Testis (tissue), 3 donors: ENCODE measurements around the gene ALOX5AP. TPM values are rescaled to one million over a fixed set of nuclear protein-coding genes. Genes with fewer than 3 reads are reported as not detected.

Source experiments
- DNase-seq: peaks from one replicate; pipeline ENCODE4 v3.0.0-alpha.2; 2019
- H3K27ac ChIP-seq, 2 donors: fragments of 200-600 bp; sonication (generic); one replicate each; pipeline ENCODE4 v1.5.1; 2019
- H3K27me3 ChIP-seq: fragments of 200-600 bp; sonication (generic); one replicate; pipeline ENCODE4 v1.5.1; 2019
- H3K36me3 ChIP-seq: fragments of 200-600 bp; sonication (generic); one replicate; pipeline ENCODE4 v1.5.1; 2017; ENCODE audit warnings: low read depth; ENCODE audit errors: missing control alignments
- H3K4me1 ChIP-seq: fragments of 200-600 bp; sonication (generic); one replicate; pipeline ENCODE4 v1.5.1; 2019
- H3K4me3 ChIP-seq, 2 donors: fragments of 200-600 bp; sonication (generic); one replicate each; pipeline ENCODE4 v1.5.1; 2017 to 2019
- H3K9me3 ChIP-seq: fragments of 200-600 bp; sonication (generic); one replicate; pipeline ENCODE4 v1.5.1; 2017
- POLR2A ChIP-seq: fragments of 450-650 bp; IDR thresholded peaks from one replicate; pipeline ENCODE4 v1.6.1; 2017; ENCODE audit warnings: antibody characterized with exemption, mild to moderate bottlenecking, moderate library complexity
- WGBS, 2 donors: methylation state at CpG; one replicate each; pipeline ENCODE4 v1.1.5; 2018; 5-methylcytosine and 5-hydroxymethylcytosine counted together
- intact Hi-C: fragments of 100-400 bp; cut with DNase I; formaldehyde crosslinking; loops from one replicate; pipeline ENCODE4 v1.15.1; 2023; ENCODE audit warnings: low total_unique reads
- polyA plus RNA-seq: library from polyadenylated mRNA; stranded (reverse); fragments of 350-450 nt; fragmentation: Illumina TruSeq; extraction: RNeasy Lipid Tissue Mini Kit (QIAGEN cat#74804); gene quantifications from one replicate; pipeline ENCODE4 v1.2.3, GENCODE V29; 2014; ENCODE audit warnings: low read depth, low replicate concordance; ENCODE audit not compliant: insufficient read depth
- total RNA-seq, 2 donors: library from RNA; depleted of rRNA; stranded (reverse); fragments of >200 nt; gene quantifications; one replicate each; pipeline ENCODE4 v1.2.3, GENCODE V29; 2016
- TF ChIP-seq, protein P1 (sequence below), 3 experiments: fragments of 450-650 bp in 2 of 3; fragments of 200-600 bp in 1 of 3; sonication (generic) in 1 of 3; IDR thresholded peaks; one replicate each; pipeline ENCODE4 v1.5.1; 2016 to 2019; ENCODE audit warnings: antibody characterized with exemption in 3 of 3, mild to moderate bottlenecking in 2 of 3, moderate library complexity in 1 of 3

The ALOX5AP gene
- total and polyA plus RNA-seq, 3 donors from 2014 or later = 2.5 to 13.4 (median 7.3) TPM

GRCh38 chr13:30712536-30713532 lies 22.5 kb upstream of the ALOX5AP start:
- no peak overlapping the region for H3K4me3 ChIP-seq
- WGBS, 2 donors = 74 to 90% methylated on average over 13 of the region's 13 CpGs
- DNase-seq = no peak
- H3K27me3 ChIP-seq = no peaks in the 10 kb centered on the region
- TF ChIP-seq POLR2A = no peak
- TF ChIP-seq, protein P1, sequence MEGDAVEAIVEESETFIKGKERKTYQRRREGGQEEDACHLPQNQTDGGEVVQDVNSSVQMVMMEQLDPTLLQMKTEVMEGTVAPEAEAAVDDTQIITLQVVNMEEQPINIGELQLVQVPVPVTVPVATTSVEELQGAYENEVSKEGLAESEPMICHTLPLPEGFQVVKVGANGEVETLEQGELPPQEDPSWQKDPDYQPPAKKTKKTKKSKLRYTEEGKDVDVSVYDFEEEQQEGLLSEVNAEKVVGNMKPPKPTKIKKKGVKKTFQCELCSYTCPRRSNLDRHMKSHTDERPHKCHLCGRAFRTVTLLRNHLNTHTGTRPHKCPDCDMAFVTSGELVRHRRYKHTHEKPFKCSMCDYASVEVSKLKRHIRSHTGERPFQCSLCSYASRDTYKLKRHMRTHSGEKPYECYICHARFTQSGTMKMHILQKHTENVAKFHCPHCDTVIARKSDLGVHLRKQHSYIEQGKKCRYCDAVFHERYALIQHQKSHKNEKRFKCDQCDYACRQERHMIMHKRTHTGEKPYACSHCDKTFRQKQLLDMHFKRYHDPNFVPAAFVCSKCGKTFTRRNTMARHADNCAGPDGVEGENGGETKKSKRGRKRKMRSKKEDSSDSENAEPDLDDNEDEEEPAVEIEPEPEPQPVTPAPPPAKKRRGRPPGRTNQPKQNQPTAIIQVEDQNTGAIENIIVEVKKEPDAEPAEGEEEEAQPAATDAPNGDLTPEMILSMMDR (IDR thresholded peaks at IDR 0.05) = no peak
- H3K9me3 ChIP-seq = no peaks in the 10 kb centered on the region
- no peak overlapping the region for H3K27ac ChIP-seq
- no peaks in the 10 kb centered on the region for H3K36me3 ChIP-seq
- no peaks in the 10 kb centered on the region for H3K4me1 ChIP-seq
- intact Hi-C loops = no loop called here

DNA sequence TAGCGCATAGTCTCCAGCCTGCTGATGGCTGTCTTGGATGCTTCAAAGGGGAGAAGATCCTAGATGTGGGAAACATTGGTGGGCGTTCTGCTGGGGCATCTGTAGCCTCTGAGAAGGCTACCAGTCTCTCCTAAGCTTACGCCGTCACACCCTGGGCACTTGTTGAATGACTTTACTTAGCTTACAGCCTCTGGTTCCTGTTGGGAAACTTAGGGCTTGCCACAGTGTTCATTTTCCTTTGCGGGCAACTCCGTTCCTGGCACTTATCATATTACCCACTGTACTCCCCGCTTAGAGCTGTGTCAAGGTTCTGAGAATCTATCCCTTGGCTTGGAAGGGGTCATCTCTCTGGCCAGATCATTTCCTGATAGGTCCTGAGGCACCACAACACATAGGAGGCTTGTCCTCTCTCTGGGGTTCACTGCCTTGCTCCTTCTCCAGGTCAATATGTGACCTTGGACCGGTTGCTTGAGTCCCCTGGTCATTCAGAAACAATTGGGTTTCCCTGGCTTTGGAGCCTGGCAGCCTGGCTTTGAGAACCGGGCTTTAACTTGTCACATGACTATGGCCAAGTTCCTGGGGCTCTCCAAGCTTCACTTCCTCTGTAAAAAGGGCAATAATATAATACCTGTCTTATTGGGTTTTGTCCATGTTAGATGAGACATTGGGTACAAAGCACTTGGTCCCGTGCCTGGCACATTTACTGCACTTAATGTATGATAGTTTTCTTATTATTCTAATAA lies 20.5 kb upstream of the ALOX5AP start:
- Histone ChIP-seq H3K9me3 (no peaks in the 10 kb centered on the region), H3K36me3 (no peaks in the 10 kb centered on the region), H3K4me1 (no peaks in the 10 kb centered on the region), H3K4me3 (no peak overlapping the region), H3K27ac (no peak overlapping the region), H3K27me3 (no peaks in the 10 kb centered on the region)
- DNase-seq = no peak
- WGBS, 2 donors = 88 to 89% methylated on average over 10 of the region's 10 CpGs
- TF ChIP-seq, protein P1 (IDR thresholded peaks at IDR 0.05) = no peak
- TF ChIP-seq POLR2A = no peak
- intact Hi-C loops = no loop called here

DNA sequence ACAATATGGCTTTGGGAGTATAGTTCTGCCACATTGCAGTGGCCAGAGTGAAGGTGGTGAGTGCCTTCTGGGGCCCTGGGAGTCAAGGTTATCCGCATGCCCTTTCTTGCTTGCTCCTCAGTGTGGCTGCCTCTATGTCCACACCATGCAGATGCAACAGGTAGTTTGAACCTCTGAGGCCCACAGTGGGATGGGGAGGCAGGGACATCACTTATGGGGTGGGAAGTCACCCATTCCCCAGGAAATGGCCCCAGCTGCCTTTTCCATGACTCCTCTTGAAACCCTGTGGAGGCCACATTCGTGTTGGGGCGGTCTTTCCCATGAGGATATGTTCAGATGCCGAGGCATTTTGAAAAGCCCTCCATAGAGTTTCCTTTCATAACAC lies 20.0 kb upstream of the ALOX5AP start:
- TF ChIP-seq, protein P1 (IDR thresholded peaks at IDR 0.05) = no peak
- no peak for TF ChIP-seq POLR2A
- Histone ChIP-seq H3K27me3 (no peaks in the 10 kb centered on the region), H3K9me3 (no peaks in the 10 kb centered on the region), H3K36me3 (no peaks in the 10 kb centered on the region), H3K4me3 (no peak overlapping the region), H3K27ac (no peak overlapping the region), H3K4me1 (no peaks in the 10 kb centered on the region)
- 89 to 93% methylated on average over 4 of the region's 4 CpGs for WGBS, 2 donors
- intact Hi-C loops = no loop called here
- no peak for DNase-seq

- TF ChIP-seq, protein P1 (IDR thresholded peaks at IDR 0.05) = no peak
- TF ChIP-seq POLR2A = no peak
- WGBS, 2 donors = 76% methylated on average over 4 of the region's 4 CpGs
Observed at GRCh38 chr13:30715837-30716236, 19.5 kb upstream of the ALOX5AP start.

More at GRCh38 chr13:30715837-30716236, 19.5 kb upstream of the ALOX5AP start:
- no peak overlapping the region for H3K27ac ChIP-seq
- intact Hi-C loops = no loop called here
- H3K27me3 ChIP-seq = no peaks in the 10 kb centered on the region
- no peak for DNase-seq
- no peak overlapping the region for H3K4me3 ChIP-seq
- H3K9me3 ChIP-seq = no peaks in the 10 kb centered on the region
- H3K36me3 ChIP-seq = no peaks in the 10 kb centered on the region
- no peaks in the 10 kb centered on the region for H3K4me1 ChIP-seq
